Vagina (tissue), 2 donors: ENCODE data around the gene ANKRD53.

ENCODE experiments used
- CTCF ChIP-seq, 3 experiments: fragments of 450-650 bp in 2 of 3; fragments of 200-600 bp in 1 of 3; sonication (generic) in 1 of 3; IDR thresholded peaks; one replicate each; pipeline ENCODE4 v1.5.1; 2017 to 2019; ENCODE audit warnings: antibody characterized with exemption in 3 of 3, mild to moderate bottlenecking in 2 of 3, moderate library complexity in 2 of 3
- POLR2AphosphoS5 ChIP-seq, 2 donors: sonication (generic); formaldehyde crosslinking; IDR thresholded peaks; one replicate each; pipeline ENCODE4 v1.9.0; 2017; ENCODE audit warnings: antibody characterized with exemption in 2 of 2, mild to moderate bottlenecking in 2 of 2, low read depth in 1 of 2; ENCODE audit not compliant: insufficient read depth in 1 of 2

- TF ChIP-seq CTCF (IDR thresholded peaks at IDR 0.05) (no peak), POLR2AphosphoS5 (IDR thresholded peaks at IDR 0.05; ENCODE audit: insufficient read depth in 1 of 2, low read depth in 1 of 2) (no peak)
Measured at GRCh38 chr2:70957798-70958197, 20.6 kb upstream of the ANKRD53 start.
